ENCODE results near the gene CYS1. TPM values are rescaled to one million over a fixed set of nuclear protein-coding genes. Genes with fewer than 3 reads are reported as not detected.

Gene CYS1
- total RNA-seq, 1 donor from 2014 or later: 20.8 TPM

GRCh38 chr2:10052216-10052615 lies 28.0 kb downstream of the CYS1 start:
- no peak for DNase-seq (ENCODE audit: low read depth)
- TF ChIP-seq CTCF (conservative IDR thresholded peaks at IDR 0.05; ENCODE audit: low read depth, low read length): no peak
- H3K4me3 ChIP-seq (ENCODE audit: low read depth, low read length): no peak overlapping the region

- no peak for DNase-seq (ENCODE audit: low read depth)
- TF ChIP-seq CTCF (conservative IDR thresholded peaks at IDR 0.05; ENCODE audit: low read depth, low read length): peak; percentile 60
- no peak overlapping the region for H3K4me3 ChIP-seq (ENCODE audit: low read depth, low read length)
Measured at GRCh38 chr2:10048501-10049171, 31.6 kb downstream of the CYS1 start.

- no peak overlapping the region for H3K4me3 ChIP-seq (ENCODE audit: low read depth, low read length)
- DNase-seq (ENCODE audit: low read depth): no peak
- TF ChIP-seq CTCF (conservative IDR thresholded peaks at IDR 0.05; ENCODE audit: low read depth, low read length): no peak
Measured at GRCh38 chr2:10047616-10048500, 32.4 kb downstream of the CYS1 start.

- no peak for TF ChIP-seq CTCF (conservative IDR thresholded peaks at IDR 0.05; ENCODE audit: low read depth, low read length)
- H3K4me3 ChIP-seq (ENCODE audit: low read depth, low read length): no peak overlapping the region
- DNase-seq (ENCODE audit: low read depth): no peak
Measured at GRCh38 chr2:10046931-10047330, 33.3 kb downstream of the CYS1 start.

GRCh38 chr2:10045561-10046355 lies 34.5 kb downstream of the CYS1 start:
- H3K4me3 ChIP-seq (ENCODE audit: low read depth, low read length): peak overlapping the region; percentile 38
- no peak for TF ChIP-seq CTCF (conservative IDR thresholded peaks at IDR 0.05; ENCODE audit: low read depth, low read length)
- DNase-seq (ENCODE audit: low read depth): no peak

GRCh38 chr2:10043906-10044601 lies 36.2 kb downstream of the CYS1 start:
- H3K4me3 ChIP-seq (ENCODE audit: low read depth, low read length): peak overlapping the region; percentile 72
- no peak for TF ChIP-seq CTCF (conservative IDR thresholded peaks at IDR 0.05; ENCODE audit: low read depth, low read length)
- no peak for DNase-seq (ENCODE audit: low read depth)
